Progenitor cell of endocrine pancreas (in vitro differentiated cells): Measurements from ENCODE around the gene KPNA6. TPM values are rescaled to one million over a fixed set of nuclear protein-coding genes. Genes with fewer than 3 reads are reported as not detected.

Experiments used
- DNase-seq: peaks from one replicate; pipeline ENCODE4 v3.0.0; 2021; ENCODE audit warnings: low spot score; ENCODE audit not compliant: unreplicated experiment
- H3K27ac Mint-ChIP-seq: 2 replicates; pipeline ENCODE4 v1.8.0; 2021; ENCODE audit warnings: mild to moderate bottlenecking, moderate library complexity, mixed read lengths
- H3K27me3 Mint-ChIP-seq: 2 replicates; pipeline ENCODE4 v1.8.0; 2021; ENCODE audit warnings: mixed read lengths
- H3K36me3 Mint-ChIP-seq: 2 replicates; pipeline ENCODE4 v1.8.0; 2022; ENCODE audit warnings: mixed read lengths; ENCODE audit not compliant: insufficient read depth
- H3K4me1 Mint-ChIP-seq: 2 replicates; pipeline ENCODE4 v1.8.0; 2021; ENCODE audit warnings: low read depth, mixed read lengths
- H3K4me3 Mint-ChIP-seq: 2 replicates; pipeline ENCODE4 v1.8.0; 2021; ENCODE audit warnings: low read depth, mild to moderate bottlenecking, moderate library complexity, mixed read lengths
- H3K9me3 Mint-ChIP-seq: 2 replicates; pipeline ENCODE4 v1.8.0; 2021; ENCODE audit warnings: low read depth, mixed read lengths
- CTCF ChIP-seq: fragments of 200-600 bp; sonication (generic); IDR thresholded peaks from one replicate; pipeline ENCODE4 v1.5.0; 2021; ENCODE audit warnings: antibody characterized with exemption, mild to moderate bottlenecking; ENCODE audit not compliant: unreplicated experiment
- microRNA-seq: library from miRNA; unstranded; fragments of <30 nt; microRNA quantifications from one replicate; pipeline ENCODE4 v1.1.0, GENCODE V29; 2020; ENCODE audit warnings: borderline number of aligned reads; ENCODE audit not compliant: unreplicated experiment
- total RNA-seq: library from RNA; stranded (reverse); gene quantifications from 2 replicates; pipeline ENCODE4 v1.2.1, GENCODE V29; 2021

The KPNA6 gene
- total RNA-seq, 1 donor from 2014 or later: 67.0 TPM

- no peaks in the 10 kb centered on the region for H3K27me3 Mint-ChIP-seq
- peaks cover 14% of the 10 kb centered on the region for H3K36me3 Mint-ChIP-seq
These were observed 116.4 kb downstream of the KPNA6 start for GRCh38 chr1:32224285-32224684.

More at GRCh38 chr1:32224285-32224684, 116.4 kb downstream of the KPNA6 start:
- Mint-ChIP-seq H3K9me3 (no peaks in the 10 kb centered on the region), H3K4me3 (peak overlapping the region; percentile 60), H3K4me1 (peaks cover 22% of the 10 kb centered on the region), H3K27ac (peak overlapping the region; percentile 71)
- TF ChIP-seq CTCF: no peak
- DNase-seq: no peak

Small RNAs within 50 kb of the gene (microRNA-seq; reads per million reads assigned to microRNA genes)
- not detected for gene MIR5585

Other genes with a start within 250 kb of the KPNA6 start
- 157 and 161 TPM in 2 replicates for gene PTP4A2, start 169.7 kb upstream of the KPNA6 start, total RNA-seq
- 232 and 235 TPM in 2 replicates for gene KHDRBS1, start 94.2 kb upstream of the KPNA6 start, total RNA-seq
- gene TMEM39B, start 35.1 kb upstream of the KPNA6 start, total RNA-seq: 20.3 and 23.7 TPM in 2 replicates
- 55.2 and 55.6 TPM in 2 replicates for gene TXLNA, start 71.6 kb downstream of the KPNA6 start, total RNA-seq
- 15.5 and 16.5 TPM in 2 replicates for gene CCDC28B, start 92.5 kb downstream of the KPNA6 start, total RNA-seq
- gene IQCC, start 97.6 kb downstream of the KPNA6 start, total RNA-seq: 5.1 and 5.6 TPM in 2 replicates
- not detected in 2 replicates for gene DCDC2B, start 101.0 kb downstream of the KPNA6 start, total RNA-seq
- 43.2 and 49.2 TPM in 2 replicates for gene TMEM234, start 114.3 kb downstream of the KPNA6 start, total RNA-seq
- 143 and 145 TPM in 2 replicates for gene EIF3I, start 114.4 kb downstream of the KPNA6 start, total RNA-seq
- 3.8 and 4.4 TPM in 2 replicates for gene FAM167B, start 139.2 kb downstream of the KPNA6 start, total RNA-seq
- gene LCK, start 143.2 kb downstream of the KPNA6 start, total RNA-seq: 0.77 and 1.2 TPM in 2 replicates
- 197 and 207 TPM in 2 replicates for gene HDAC1, start 184.0 kb downstream of the KPNA6 start, total RNA-seq
- gene MARCKSL1, start 228.2 kb downstream of the KPNA6 start, total RNA-seq: 774 and 833 TPM in 2 replicates